Peyer's patch (tissue), 4 donors: Measurements from ENCODE around the gene TSPAN9.

ENCODE experiments used
- POLR2A ChIP-seq, 2 donors: fragments of 450-650 bp; IDR thresholded peaks; one replicate each; pipeline ENCODE4 v1.5.1; 2017; ENCODE audit warnings: antibody characterized with exemption in 2 of 2, mild to moderate bottlenecking in 2 of 2, moderate library complexity in 2 of 2
- TF ChIP-seq, protein P1 (sequence below), 6 experiments: fragments of 450-650 bp in 4 of 6; fragments of 200-600 bp in 2 of 6; sonication (generic) in 1 of 6; IDR thresholded peaks; one replicate each; pipeline ENCODE4 v1.5.1; 2017 to 2019; ENCODE audit warnings: antibody characterized with exemption in 6 of 6, mild to moderate bottlenecking in 3 of 6, moderate library complexity in 1 of 6

DNA sequence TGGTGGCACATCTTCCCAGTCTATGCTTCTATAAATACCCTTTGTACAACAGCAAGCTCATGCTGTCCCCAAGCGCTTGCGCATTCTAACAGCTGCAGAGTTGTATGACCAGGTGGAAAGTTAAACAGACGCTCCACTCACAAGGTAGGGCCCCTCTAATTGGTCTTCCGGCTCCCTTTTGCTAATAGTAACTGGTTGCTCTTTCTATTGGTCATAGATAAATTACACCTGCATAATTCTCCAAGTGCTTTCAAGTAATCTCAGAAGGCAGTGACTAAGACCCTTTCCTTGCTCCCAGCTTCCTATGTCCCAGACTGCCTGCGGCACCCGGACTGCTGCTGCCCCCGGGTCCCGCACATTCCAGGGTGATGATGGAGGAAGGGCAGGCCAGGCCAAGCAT is 6.1 kb upstream of the TSPAN9 start:
- TF ChIP-seq, protein P1, sequence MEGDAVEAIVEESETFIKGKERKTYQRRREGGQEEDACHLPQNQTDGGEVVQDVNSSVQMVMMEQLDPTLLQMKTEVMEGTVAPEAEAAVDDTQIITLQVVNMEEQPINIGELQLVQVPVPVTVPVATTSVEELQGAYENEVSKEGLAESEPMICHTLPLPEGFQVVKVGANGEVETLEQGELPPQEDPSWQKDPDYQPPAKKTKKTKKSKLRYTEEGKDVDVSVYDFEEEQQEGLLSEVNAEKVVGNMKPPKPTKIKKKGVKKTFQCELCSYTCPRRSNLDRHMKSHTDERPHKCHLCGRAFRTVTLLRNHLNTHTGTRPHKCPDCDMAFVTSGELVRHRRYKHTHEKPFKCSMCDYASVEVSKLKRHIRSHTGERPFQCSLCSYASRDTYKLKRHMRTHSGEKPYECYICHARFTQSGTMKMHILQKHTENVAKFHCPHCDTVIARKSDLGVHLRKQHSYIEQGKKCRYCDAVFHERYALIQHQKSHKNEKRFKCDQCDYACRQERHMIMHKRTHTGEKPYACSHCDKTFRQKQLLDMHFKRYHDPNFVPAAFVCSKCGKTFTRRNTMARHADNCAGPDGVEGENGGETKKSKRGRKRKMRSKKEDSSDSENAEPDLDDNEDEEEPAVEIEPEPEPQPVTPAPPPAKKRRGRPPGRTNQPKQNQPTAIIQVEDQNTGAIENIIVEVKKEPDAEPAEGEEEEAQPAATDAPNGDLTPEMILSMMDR (IDR thresholded peaks at IDR 0.05) = no peak
- TF ChIP-seq POLR2A (IDR thresholded peaks at IDR 0.05) = no peak
